OCI-LY3 (cell line): ENCODE measurements around the gene TBPL2.

Experiments
- EZH2phosphoT487 ChIP-seq: fragments of 200-600 bp; shearing (Covaris generic); IDR thresholded peaks from 2 replicates; pipeline ENCODE4 v1.6.1; 2018; ENCODE audit warnings: antibody characterized with exemption, mixed run types, low read depth
- TF ChIP-seq, protein P1 (sequence below): fragments of 200-600, 300-600 bp; sonication (generic); IDR thresholded peaks from 2 replicates; pipeline ENCODE4 v1.5.1; 2014; ENCODE audit warnings: antibody characterized with exemption, low read length, low read depth

DNA sequence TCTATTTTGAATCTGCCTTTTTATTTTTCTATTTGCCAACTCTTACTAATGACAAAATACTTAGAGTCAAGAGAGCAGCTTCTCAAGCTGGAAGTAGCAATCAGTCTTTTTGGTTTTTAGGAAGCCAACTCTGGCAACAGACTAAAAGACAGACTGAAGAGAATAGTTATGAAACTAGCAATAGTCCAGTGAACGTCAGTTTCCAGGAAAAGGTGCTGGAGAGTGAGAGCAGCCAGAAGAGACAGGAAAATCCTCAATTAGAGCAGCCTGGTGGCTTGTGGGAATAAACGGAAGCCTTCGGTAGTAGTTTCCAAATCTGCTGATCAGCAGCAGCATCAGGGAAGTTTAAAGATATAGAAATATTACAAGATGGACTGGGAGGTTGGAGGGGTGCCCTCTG, 55.9 kb downstream of the TBPL2 start:
- TF ChIP-seq, protein P1, sequence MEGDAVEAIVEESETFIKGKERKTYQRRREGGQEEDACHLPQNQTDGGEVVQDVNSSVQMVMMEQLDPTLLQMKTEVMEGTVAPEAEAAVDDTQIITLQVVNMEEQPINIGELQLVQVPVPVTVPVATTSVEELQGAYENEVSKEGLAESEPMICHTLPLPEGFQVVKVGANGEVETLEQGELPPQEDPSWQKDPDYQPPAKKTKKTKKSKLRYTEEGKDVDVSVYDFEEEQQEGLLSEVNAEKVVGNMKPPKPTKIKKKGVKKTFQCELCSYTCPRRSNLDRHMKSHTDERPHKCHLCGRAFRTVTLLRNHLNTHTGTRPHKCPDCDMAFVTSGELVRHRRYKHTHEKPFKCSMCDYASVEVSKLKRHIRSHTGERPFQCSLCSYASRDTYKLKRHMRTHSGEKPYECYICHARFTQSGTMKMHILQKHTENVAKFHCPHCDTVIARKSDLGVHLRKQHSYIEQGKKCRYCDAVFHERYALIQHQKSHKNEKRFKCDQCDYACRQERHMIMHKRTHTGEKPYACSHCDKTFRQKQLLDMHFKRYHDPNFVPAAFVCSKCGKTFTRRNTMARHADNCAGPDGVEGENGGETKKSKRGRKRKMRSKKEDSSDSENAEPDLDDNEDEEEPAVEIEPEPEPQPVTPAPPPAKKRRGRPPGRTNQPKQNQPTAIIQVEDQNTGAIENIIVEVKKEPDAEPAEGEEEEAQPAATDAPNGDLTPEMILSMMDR: no peak
- no peak for TF ChIP-seq EZH2phosphoT487
